ENCODE measurements around the gene SPECC1. TPM values are rescaled to one million over a fixed set of nuclear protein-coding genes. Genes with fewer than 3 reads are reported as not detected.

The SPECC1 gene
- total RNA-seq, 2 donors from 2014 or later = 15.8 to 17.4 TPM

GRCh38 chr17:20120836-20121235, 111.7 kb downstream of the SPECC1 start:
- Histone ChIP-seq H3K27me3 (no peaks in the 10 kb centered on the region), H3K4me3 (no peak overlapping the region), H3K9me3 (no peaks in the 10 kb centered on the region), H3K36me3 (replicated peaks in 1 of 2; ENCODE audit: insufficient read depth in 1 of 2, low read depth in 2 of 2) (no peaks in the 10 kb centered on the region), H3K4me1 (peaks cover 5% of the 10 kb centered on the region), H3K27ac (no peak overlapping the region)
- no peak for DNase-seq
- intact Hi-C loops (cut with DNase I) = loop anchor here (5.0 kb wide), 1 partner anchor 196 kb away; no protein-coding TSS in a partner anchor
- WGBS, 2 donors = 42 to 57% methylated on average over 3 of the region's 3 CpGs
- TF ChIP-seq CTCF (IDR thresholded peaks at IDR 0.05) (no peak), POLR2A (IDR thresholded peaks at IDR 0.05) (no peak)
- ATAC-seq = no peak

- no peaks in the 10 kb centered on the region for H3K27me3 ChIP-seq
- no peak for TF ChIP-seq POLR2A (IDR thresholded peaks at IDR 0.05)
- TF ChIP-seq CTCF (IDR thresholded peaks at IDR 0.05) = peak; percentile 74 to 85 (median 82)
- H3K27ac ChIP-seq = no peak overlapping the region
- H3K36me3 ChIP-seq (replicated peaks in 1 of 2; ENCODE audit: insufficient read depth in 1 of 2, low read depth in 2 of 2) = no peaks in the 10 kb centered on the region
- peaks cover 5% of the 10 kb centered on the region for H3K4me1 ChIP-seq
- H3K4me3 ChIP-seq = no peak overlapping the region
- intact Hi-C loops (cut with DNase I) = loop anchor here (5.0 kb wide), 1 partner anchor 196 kb away; no protein-coding TSS in a partner anchor
- H3K9me3 ChIP-seq = no peaks in the 10 kb centered on the region
- WGBS, 2 donors = 31 to 36% methylated on average over 11 of the region's 11 CpGs
- ATAC-seq = peak; percentile 47
- DNase-seq = peak; percentile 62 to 75 (median 70)
Observed at GRCh38 chr17:20121359-20122253, 112.4 kb downstream of the SPECC1 start.

- ATAC-seq = no peak
- WGBS, 2 donors = 45 to 56% methylated on average over 8 of the region's 8 CpGs
- Histone ChIP-seq H3K4me1 (peaks cover 5% of the 10 kb centered on the region), H3K9me3 (no peaks in the 10 kb centered on the region), H3K36me3 (replicated peaks in 1 of 2; ENCODE audit: insufficient read depth in 1 of 2, low read depth in 2 of 2) (no peaks in the 10 kb centered on the region), H3K27me3 (no peaks in the 10 kb centered on the region), H3K27ac (no peak overlapping the region), H3K4me3 (no peak overlapping the region)
- intact Hi-C loops (cut with DNase I) = loop anchor here (5.0 kb wide), 1 partner anchor 195 kb away; no protein-coding TSS in a partner anchor
- DNase-seq = peak in 1 of 4 donors; percentile 5
- TF ChIP-seq POLR2A (IDR thresholded peaks at IDR 0.05) (no peak), CTCF (IDR thresholded peaks at IDR 0.05) (no peak)
Observed at GRCh38 chr17:20122254-20122879, 113.2 kb downstream of the SPECC1 start.

GRCh38 chr17:20123209-20123608, 114.0 kb downstream of the SPECC1 start:
- no peaks in the 10 kb centered on the region for H3K27me3 ChIP-seq
- 36 to 42% methylated on average over 4 of the region's 4 CpGs for WGBS, 2 donors
- no peaks in the 10 kb centered on the region for H3K9me3 ChIP-seq
- DNase-seq (no peak), ATAC-seq (no peak)
- H3K4me1 ChIP-seq = peaks cover 5% of the 10 kb centered on the region
- no peaks in the 10 kb centered on the region for H3K36me3 ChIP-seq (replicated peaks in 1 of 2; ENCODE audit: insufficient read depth in 1 of 2, low read depth in 2 of 2)
- H3K4me3 ChIP-seq = no peak overlapping the region
- TF ChIP-seq CTCF (IDR thresholded peaks at IDR 0.05) (no peak), POLR2A (IDR thresholded peaks at IDR 0.05) (no peak)
- no peak overlapping the region for H3K27ac ChIP-seq
- intact Hi-C loops (cut with DNase I) = loop anchor here (5.0 kb wide), 1 partner anchor 194 kb away; no protein-coding TSS in a partner anchor
